K562 (cell line): ENCODE results near the gene MRPL40. TPM values are rescaled to one million over a fixed set of nuclear protein-coding genes. Genes with fewer than 3 reads are reported as not detected.

ENCODE experiments used
- DNMT1 ChIP-seq: fragments of 450-650 bp; IDR thresholded peaks from 2 replicates; pipeline ENCODE4 v1.6.1; 2016; ENCODE audit warnings: antibody characterized with exemption, mild to moderate bottlenecking
- ETV1 ChIP-seq: fragments of 450-650 bp; conservative IDR thresholded peaks from 2 replicates; pipeline ENCODE4 v1.6.1; 2016; ENCODE audit warnings: missing genetic modification characterization, control low read depth, low read depth, missing compliant biosample characterization
- FOSL1 ChIP-seq: fragments of 200-800 bp; sonication (Bioruptor generic); conservative IDR thresholded peaks from 2 replicates; pipeline ENCODE4 v1.6.1; 2016; ENCODE audit warnings: missing genetic modification characterization, missing compliant biosample characterization
- GTF2F1 ChIP-seq: IDR thresholded peaks from 2 replicates; pipeline ENCODE4 v1.6.1; 2011; ENCODE audit warnings: low read depth, low read length, improper control_type of control experiment
- HMG20A ChIP-seq: fragments of 450-650 bp; formaldehyde crosslinking; conservative IDR thresholded peaks from 2 replicates; pipeline ENCODE4 v1.4.0; 2020; ENCODE audit warnings: mild to moderate bottlenecking, mixed read lengths
- NBN ChIP-seq: fragments of 450-650 bp; IDR thresholded peaks from 2 replicates; pipeline ENCODE4 v1.6.1; 2016; ENCODE audit warnings: low read depth, mild to moderate bottlenecking
- NRF1 ChIP-seq, 2 experiments: fragments of 450-650 bp; IDR thresholded peaks in 1 of 2; conservative IDR thresholded peaks in 1 of 2; 2 replicates each; pipeline ENCODE4 v1.6.1; 2014; ENCODE audit warnings: mild to moderate bottlenecking in 2 of 2
- RFX7 ChIP-seq: fragments of 250-450 bp; sonication (Bioruptor Pico); IDR thresholded peaks from 2 replicates; pipeline ENCODE4 v1.5.1; 2021; ENCODE audit warnings: mild to moderate bottlenecking
- SAFB ChIP-seq: fragments of 200-400 bp; formaldehyde crosslinking; IDR thresholded peaks from 2 replicates; pipeline ENCODE4 v1.6.1; 2017; ENCODE audit warnings: low read depth, low read length, borderline replicate concordance
- SRSF9 ChIP-seq: fragments of 200-400 bp; formaldehyde crosslinking; IDR thresholded peaks from 2 replicates; pipeline ENCODE4 v1.6.1; 2017; ENCODE audit warnings: low read depth, low read length, borderline replicate concordance
- polyA plus RNA-seq, 8 experiments: library from polyadenylated mRNA; depleted of rRNA in 4 of 8; stranded (reverse) in 5 of 8; unstranded in 3 of 8; fragments of >200 nt; fragmentation: Nextera tagmentation in 2 of 8; fragmentation: Illumina TruSeq in 1 of 8; extraction: Ambion mirVana in 2 of 8; extraction: Trizol in 1 of 8; gene quantifications; 2 replicates each; pipeline versions ENCODE4 v1.2.1 to v1.2.3, GENCODE V29; 2011 to 2014; ENCODE audit warnings: inconsistent platforms in 1 of 8, missing spikeins in 1 of 8
- total RNA-seq, 7 experiments: library from RNA; depleted of rRNA in 6 of 7; stranded (reverse); fragments of >200 nt in 6 of 7; fragmentation: Illumina TruSeq in 2 of 7; extraction: Trizol in 2 of 7; gene quantifications; 2 replicates each; pipeline versions ENCODE4 v1.2.1 to v1.2.3, GENCODE V29; 2011 to 2021; ENCODE audit warnings: low replicate concordance in 1 of 7
- TF ChIP-seq, protein P1 (sequence below): sonication (generic); formaldehyde crosslinking; IDR thresholded peaks from 2 replicates; pipeline ENCODE4 v1.8.0; 2022; ENCODE audit warnings: missing genetic modification reagents, mild to moderate bottlenecking, moderate library complexity, borderline replicate concordance
- TF ChIP-seq, protein P2 (sequence below): fragments of 450-650 bp; IDR thresholded peaks from 2 replicates; pipeline ENCODE4 v1.6.1; 2016
- TF ChIP-seq, protein P3 (sequence below): sonication (generic); formaldehyde crosslinking; IDR thresholded peaks from 2 replicates; pipeline ENCODE4 v1.8.0; 2022; ENCODE audit warnings: mild to moderate bottlenecking, low read depth, missing genetic modification reagents
- TF ChIP-seq, protein P4 (sequence below), 2 experiments: IDR thresholded peaks; 2 replicates each; pipeline ENCODE4 v1.6.1; 2012; ENCODE audit warnings: improper control_type of control experiment in 2 of 2, low read depth in 2 of 2, low read length in 2 of 2, borderline replicate concordance in 1 of 2
- TF ChIP-seq, protein P5 (sequence below): fragments of 250-450 bp; sonication (Bioruptor Pico); IDR thresholded peaks from 2 replicates; pipeline ENCODE4 v1.9.0; 2021; ENCODE audit warnings: mild to moderate bottlenecking
- TF ChIP-seq, protein P6 (sequence below), 2 experiments: fragments of 450-650 bp in 1 of 2; IDR thresholded peaks; 2 replicates each; pipeline ENCODE4 v1.6.1; 2011 to 2017; ENCODE audit warnings: low read depth in 2 of 2, antibody characterized with exemption in 1 of 2, borderline replicate concordance in 1 of 2, low read length in 1 of 2, mild to moderate bottlenecking in 1 of 2, mixed read lengths in 1 of 2; ENCODE audit not compliant: control insufficient read depth in 1 of 2
- TF ChIP-seq, protein P7 (sequence below): fragments of 450-650 bp; IDR thresholded peaks from 2 replicates; pipeline ENCODE4 v1.6.1; 2017; ENCODE audit warnings: mild to moderate bottlenecking, moderate library complexity

MRPL40 gene
- total and polyA plus RNA-seq, 9 of the 15 experiments (the other 6 are each of a cell fraction or from before 2014, with no cell fraction given), result 132 to 652 (median 208) TPM

DNA sequence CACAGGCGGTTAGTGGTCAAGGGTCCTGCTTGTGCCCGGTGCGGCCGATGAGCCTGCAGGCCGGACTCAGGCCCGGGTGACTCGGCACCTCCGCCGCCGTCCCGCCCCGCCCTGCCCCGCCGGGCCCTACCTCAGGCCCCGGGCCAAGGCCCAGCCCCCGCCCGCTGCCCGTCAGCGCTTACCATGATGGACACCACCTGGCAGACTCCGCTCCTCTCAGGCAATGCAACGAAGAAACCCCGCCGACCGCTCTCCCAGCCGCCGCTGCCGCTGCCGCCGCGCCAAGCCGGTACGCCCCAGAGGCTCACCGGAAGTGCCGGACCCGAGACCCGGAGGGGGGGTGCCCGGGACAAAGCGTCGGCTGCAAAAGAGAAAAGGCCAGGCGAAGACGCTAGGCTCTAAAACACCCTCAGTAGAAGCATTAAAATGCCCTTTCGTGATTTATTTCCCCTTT is 46.6 kb downstream of the MRPL40 start, which contains the start of gene UFD1 (continued):
- TF ChIP-seq, protein P1, sequence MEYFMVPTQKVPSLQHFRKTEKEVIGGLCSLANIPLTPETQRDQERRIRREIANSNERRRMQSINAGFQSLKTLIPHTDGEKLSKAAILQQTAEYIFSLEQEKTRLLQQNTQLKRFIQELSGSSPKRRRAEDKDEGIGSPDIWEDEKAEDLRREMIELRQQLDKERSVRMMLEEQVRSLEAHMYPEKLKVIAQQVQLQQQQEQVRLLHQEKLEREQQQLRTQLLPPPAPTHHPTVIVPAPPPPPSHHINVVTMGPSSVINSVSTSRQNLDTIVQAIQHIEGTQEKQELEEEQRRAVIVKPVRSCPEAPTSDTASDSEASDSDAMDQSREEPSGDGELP, result no peak
- TF ChIP-seq NBN, result no peak
- TF ChIP-seq SRSF9, result no peak
- no peak for TF ChIP-seq NRF1 (conservative IDR thresholded peaks at IDR 0.05 in 1 of 2, IDR thresholded peaks at IDR 0.05 in 1 of 2)
- TF ChIP-seq, protein P2, sequence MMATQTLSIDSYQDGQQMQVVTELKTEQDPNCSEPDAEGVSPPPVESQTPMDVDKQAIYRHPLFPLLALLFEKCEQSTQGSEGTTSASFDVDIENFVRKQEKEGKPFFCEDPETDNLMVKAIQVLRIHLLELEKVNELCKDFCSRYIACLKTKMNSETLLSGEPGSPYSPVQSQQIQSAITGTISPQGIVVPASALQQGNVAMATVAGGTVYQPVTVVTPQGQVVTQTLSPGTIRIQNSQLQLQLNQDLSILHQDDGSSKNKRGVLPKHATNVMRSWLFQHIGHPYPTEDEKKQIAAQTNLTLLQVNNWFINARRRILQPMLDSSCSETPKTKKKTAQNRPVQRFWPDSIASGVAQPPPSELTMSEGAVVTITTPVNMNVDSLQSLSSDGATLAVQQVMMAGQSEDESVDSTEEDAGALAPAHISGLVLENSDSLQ, result no peak
- no peak for TF ChIP-seq RFX7 (CRISPR knock-in tag)
- TF ChIP-seq SAFB, result no peak
- TF ChIP-seq, protein P3, sequence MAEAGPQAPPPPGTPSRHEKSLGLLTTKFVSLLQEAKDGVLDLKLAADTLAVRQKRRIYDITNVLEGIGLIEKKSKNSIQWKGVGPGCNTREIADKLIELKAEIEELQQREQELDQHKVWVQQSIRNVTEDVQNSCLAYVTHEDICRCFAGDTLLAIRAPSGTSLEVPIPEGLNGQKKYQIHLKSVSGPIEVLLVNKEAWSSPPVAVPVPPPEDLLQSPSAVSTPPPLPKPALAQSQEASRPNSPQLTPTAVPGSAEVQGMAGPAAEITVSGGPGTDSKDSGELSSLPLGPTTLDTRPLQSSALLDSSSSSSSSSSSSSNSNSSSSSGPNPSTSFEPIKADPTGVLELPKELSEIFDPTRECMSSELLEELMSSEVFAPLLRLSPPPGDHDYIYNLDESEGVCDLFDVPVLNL (CRISPR knock-in tag), result no peak
- no peak for TF ChIP-seq HMG20A (CRISPR knock-in tag)
- TF ChIP-seq, protein P4, sequence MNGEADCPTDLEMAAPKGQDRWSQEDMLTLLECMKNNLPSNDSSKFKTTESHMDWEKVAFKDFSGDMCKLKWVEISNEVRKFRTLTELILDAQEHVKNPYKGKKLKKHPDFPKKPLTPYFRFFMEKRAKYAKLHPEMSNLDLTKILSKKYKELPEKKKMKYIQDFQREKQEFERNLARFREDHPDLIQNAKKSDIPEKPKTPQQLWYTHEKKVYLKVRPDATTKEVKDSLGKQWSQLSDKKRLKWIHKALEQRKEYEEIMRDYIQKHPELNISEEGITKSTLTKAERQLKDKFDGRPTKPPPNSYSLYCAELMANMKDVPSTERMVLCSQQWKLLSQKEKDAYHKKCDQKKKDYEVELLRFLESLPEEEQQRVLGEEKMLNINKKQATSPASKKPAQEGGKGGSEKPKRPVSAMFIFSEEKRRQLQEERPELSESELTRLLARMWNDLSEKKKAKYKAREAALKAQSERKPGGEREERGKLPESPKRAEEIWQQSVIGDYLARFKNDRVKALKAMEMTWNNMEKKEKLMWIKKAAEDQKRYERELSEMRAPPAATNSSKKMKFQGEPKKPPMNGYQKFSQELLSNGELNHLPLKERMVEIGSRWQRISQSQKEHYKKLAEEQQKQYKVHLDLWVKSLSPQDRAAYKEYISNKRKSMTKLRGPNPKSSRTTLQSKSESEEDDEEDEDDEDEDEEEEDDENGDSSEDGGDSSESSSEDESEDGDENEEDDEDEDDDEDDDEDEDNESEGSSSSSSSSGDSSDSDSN (IDR thresholded peaks at IDR 0.05; ENCODE audit: borderline replicate concordance in 1 of 2, low read depth in 2 of 2, low read length in 2 of 2), result no peak
- 0 out of 2 replicates have a peak, but pooled peaks have one; percentile 74 for TF ChIP-seq GTF2F1
- TF ChIP-seq DNMT1, result no peak
- TF ChIP-seq, protein P5, sequence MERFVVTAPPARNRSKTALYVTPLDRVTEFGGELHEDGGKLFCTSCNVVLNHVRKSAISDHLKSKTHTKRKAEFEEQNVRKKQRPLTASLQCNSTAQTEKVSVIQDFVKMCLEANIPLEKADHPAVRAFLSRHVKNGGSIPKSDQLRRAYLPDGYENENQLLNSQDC, result peak; percentile 94
- TF ChIP-seq, protein P6, sequence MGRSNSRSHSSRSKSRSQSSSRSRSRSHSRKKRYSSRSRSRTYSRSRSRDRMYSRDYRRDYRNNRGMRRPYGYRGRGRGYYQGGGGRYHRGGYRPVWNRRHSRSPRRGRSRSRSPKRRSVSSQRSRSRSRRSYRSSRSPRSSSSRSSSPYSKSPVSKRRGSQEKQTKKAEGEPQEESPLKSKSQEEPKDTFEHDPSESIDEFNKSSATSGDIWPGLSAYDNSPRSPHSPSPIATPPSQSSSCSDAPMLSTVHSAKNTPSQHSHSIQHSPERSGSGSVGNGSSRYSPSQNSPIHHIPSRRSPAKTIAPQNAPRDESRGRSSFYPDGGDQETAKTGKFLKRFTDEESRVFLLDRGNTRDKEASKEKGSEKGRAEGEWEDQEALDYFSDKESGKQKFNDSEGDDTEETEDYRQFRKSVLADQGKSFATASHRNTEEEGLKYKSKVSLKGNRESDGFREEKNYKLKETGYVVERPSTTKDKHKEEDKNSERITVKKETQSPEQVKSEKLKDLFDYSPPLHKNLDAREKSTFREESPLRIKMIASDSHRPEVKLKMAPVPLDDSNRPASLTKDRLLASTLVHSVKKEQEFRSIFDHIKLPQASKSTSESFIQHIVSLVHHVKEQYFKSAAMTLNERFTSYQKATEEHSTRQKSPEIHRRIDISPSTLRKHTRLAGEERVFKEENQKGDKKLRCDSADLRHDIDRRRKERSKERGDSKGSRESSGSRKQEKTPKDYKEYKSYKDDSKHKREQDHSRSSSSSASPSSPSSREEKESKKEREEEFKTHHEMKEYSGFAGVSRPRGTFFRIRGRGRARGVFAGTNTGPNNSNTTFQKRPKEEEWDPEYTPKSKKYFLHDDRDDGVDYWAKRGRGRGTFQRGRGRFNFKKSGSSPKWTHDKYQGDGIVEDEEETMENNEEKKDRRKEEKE (IDR thresholded peaks at IDR 0.05; ENCODE audit: borderline replicate concordance in 1 of 2, control insufficient read depth in 1 of 2, low read depth in 2 of 2, low read length in 1 of 2), result no peak
- TF ChIP-seq FOSL1 (tag), result no peak
- TF ChIP-seq ETV1, result peak; percentile 100
- TF ChIP-seq, protein P7, sequence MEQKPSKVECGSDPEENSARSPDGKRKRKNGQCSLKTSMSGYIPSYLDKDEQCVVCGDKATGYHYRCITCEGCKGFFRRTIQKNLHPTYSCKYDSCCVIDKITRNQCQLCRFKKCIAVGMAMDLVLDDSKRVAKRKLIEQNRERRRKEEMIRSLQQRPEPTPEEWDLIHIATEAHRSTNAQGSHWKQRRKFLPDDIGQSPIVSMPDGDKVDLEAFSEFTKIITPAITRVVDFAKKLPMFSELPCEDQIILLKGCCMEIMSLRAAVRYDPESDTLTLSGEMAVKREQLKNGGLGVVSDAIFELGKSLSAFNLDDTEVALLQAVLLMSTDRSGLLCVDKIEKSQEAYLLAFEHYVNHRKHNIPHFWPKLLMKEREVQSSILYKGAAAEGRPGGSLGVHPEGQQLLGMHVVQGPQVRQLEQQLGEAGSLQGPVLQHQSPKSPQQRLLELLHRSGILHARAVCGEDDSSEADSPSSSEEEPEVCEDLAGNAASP, result no peak
